Mesothelial cell of epicardium (in vitro differentiated cells): Measurements from ENCODE around the gene CAVIN2. TPM values are rescaled to one million over a fixed set of nuclear protein-coding genes. Genes with fewer than 3 reads are reported as not detected.

ENCODE experiments used
- DNase-seq, 2 experiments: peaks; one replicate each; pipeline ENCODE4 v3.0.0; 2021; ENCODE audit warnings: low spot score in 2 of 2; ENCODE audit not compliant: unreplicated experiment in 2 of 2
- H3K27ac Mint-ChIP-seq: 2 replicates; pipeline ENCODE4 v1.8.0; 2021; ENCODE audit warnings: mixed read lengths
- H3K27me3 Mint-ChIP-seq: 2 replicates; pipeline ENCODE4 v1.8.0; 2021; ENCODE audit warnings: low read depth, mixed read lengths
- H3K36me3 Mint-ChIP-seq: 2 replicates; pipeline ENCODE4 v1.8.0; 2021; ENCODE audit warnings: mixed read lengths
- H3K4me1 Mint-ChIP-seq: 2 replicates; pipeline ENCODE4 v1.8.0; 2021; ENCODE audit warnings: mixed read lengths
- H3K4me3 Mint-ChIP-seq: 2 replicates; pipeline ENCODE4 v1.8.0; 2021; ENCODE audit warnings: mild to moderate bottlenecking, moderate library complexity, mixed read lengths
- H3K9me3 Mint-ChIP-seq: 2 replicates; pipeline ENCODE4 v1.8.0; 2021; ENCODE audit warnings: mixed read lengths
- total RNA-seq: library from RNA; stranded (reverse); gene quantifications from 3 replicates; pipeline ENCODE4 v1.2.1, GENCODE V29; 2021
- TF ChIP-seq, protein P1 (sequence below): fragments of 200-600 bp; sonication (generic); IDR thresholded peaks from one replicate; pipeline ENCODE4 v1.5.0; 2021; ENCODE audit warnings: antibody characterized with exemption; ENCODE audit not compliant: unreplicated experiment

CAVIN2 gene
- total RNA-seq, 1 donor from 2014 or later = 0.96 TPM

DNA sequence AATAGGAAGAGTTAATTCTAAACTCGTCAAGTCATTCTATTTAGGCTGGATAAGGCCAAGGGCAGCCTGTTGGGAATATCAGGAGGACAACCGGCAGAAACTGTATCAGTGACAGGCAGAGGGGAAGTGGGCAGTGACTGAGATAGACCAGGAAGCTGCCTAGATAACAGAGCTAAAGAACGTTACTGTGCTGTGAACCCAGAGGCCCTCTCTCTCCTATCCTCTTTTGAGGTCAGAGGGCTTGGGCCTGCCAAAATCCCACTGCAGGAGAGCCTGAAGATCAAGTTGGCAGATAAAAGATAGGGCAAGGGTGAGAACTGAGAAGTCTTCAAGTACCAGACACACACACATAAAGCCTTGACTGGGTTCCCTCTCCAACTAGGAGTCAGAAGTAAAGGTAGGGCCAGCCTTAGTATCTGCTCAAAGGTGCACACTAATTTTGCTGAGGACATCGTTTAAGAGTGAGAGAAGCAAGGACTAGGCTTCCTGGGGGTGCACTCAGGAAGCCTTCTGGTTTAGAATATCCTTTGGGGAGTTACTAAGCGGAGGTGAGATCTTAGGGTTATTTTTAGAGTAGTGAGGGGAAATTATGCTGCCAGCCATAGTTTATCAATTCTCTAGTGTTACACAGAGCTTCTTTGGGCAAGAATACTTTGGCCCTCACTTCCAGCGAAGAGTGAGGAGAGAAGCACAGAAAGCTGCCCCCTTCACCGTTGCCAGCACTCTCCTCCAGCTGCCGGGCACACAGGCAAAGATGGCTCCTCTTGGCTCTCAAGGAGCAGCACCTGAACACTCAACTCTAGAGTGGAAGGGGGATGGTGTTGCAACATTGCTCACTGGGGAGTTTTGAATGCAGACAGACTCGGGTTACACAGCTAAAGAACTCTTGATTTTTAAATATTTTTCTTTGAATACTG lies 9.8 kb downstream of the CAVIN2 start:
- no peaks in the 10 kb centered on the region for H3K36me3 Mint-ChIP-seq
- no peaks in the 10 kb centered on the region for H3K27me3 Mint-ChIP-seq
- H3K27ac Mint-ChIP-seq = no peak overlapping the region

DNA sequence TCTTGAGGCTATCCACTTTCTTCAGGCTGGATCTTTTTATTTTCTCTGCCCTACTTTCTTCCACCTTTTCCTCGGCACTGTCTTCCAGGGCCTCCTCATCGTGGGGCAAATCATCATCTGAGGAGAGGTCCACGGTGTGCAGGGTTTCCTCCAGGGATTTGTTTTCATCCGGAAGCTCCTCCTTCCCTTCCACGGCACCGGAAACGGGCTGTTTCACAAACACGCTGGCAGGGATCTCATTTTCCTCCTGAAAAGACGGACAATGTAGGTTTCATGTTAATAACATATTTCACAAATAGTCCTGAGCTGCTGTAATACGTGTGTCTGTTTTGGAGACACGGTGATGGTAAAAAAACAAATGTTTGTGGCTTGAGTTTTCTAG lies 10.4 kb downstream of the CAVIN2 start:
- no peak overlapping the region for H3K27ac Mint-ChIP-seq
- H3K4me3 Mint-ChIP-seq = no peak overlapping the region

More for the DNA sequence above, 9.8 kb downstream of the CAVIN2 start:
- Mint-ChIP-seq H3K9me3 (no peaks in the 10 kb centered on the region), H3K4me1 (no peaks in the 10 kb centered on the region), H3K4me3 (no peak overlapping the region)
- no peak for DNase-seq
- TF ChIP-seq, protein P1, sequence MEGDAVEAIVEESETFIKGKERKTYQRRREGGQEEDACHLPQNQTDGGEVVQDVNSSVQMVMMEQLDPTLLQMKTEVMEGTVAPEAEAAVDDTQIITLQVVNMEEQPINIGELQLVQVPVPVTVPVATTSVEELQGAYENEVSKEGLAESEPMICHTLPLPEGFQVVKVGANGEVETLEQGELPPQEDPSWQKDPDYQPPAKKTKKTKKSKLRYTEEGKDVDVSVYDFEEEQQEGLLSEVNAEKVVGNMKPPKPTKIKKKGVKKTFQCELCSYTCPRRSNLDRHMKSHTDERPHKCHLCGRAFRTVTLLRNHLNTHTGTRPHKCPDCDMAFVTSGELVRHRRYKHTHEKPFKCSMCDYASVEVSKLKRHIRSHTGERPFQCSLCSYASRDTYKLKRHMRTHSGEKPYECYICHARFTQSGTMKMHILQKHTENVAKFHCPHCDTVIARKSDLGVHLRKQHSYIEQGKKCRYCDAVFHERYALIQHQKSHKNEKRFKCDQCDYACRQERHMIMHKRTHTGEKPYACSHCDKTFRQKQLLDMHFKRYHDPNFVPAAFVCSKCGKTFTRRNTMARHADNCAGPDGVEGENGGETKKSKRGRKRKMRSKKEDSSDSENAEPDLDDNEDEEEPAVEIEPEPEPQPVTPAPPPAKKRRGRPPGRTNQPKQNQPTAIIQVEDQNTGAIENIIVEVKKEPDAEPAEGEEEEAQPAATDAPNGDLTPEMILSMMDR = no peak

DNA sequence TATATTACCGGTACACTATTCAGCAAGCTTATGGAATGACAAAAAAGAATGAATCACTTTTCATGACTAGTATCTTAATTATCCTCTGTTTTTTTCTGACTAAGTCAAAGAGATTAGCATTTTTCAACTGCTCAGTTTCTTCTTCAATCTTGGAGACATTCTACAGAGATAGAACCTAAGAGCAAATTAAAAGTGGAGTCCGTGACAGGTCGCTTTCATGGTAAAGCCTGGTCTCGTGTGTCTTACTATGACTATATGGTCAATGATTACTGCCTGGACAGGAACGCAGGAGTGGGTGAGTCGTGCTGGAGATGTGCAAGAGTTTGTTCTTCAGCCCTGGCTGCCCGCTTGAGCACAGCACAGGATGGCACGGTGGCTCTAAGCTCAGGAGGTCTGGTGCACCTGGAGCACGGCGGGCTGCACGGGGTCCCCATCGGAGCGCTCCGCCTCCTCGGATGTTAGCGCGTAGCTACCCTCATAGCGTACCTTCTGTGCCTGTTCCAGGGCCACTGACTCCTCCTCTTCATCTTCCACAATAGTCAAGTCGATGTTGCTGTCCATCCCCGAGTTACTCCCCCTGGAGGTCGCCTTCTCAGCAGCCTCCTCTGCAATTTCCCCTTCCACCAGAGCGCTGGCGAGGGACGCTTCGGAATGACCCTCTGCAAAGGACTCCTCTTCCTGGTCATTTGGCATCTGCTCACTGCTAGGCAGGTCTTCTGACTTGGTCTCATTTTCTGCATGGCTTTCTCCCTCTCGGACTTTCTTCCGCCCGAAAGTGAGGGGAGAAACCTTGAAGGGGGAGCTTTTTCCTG lies 11.1 kb downstream of the CAVIN2 start:
- no peak for DNase-seq
- H3K4me1 Mint-ChIP-seq = peaks cover 5% of the 10 kb centered on the region
- no peaks in the 10 kb centered on the region for H3K36me3 Mint-ChIP-seq
- TF ChIP-seq, protein P1 = no peak
- H3K27ac Mint-ChIP-seq = no peak overlapping the region
- no peaks in the 10 kb centered on the region for H3K27me3 Mint-ChIP-seq
- no peaks in the 10 kb centered on the region for H3K9me3 Mint-ChIP-seq
- H3K4me3 Mint-ChIP-seq = no peak overlapping the region

More for the DNA sequence above, 10.4 kb downstream of the CAVIN2 start:
- Mint-ChIP-seq H3K9me3 (no peaks in the 10 kb centered on the region), H3K27me3 (no peaks in the 10 kb centered on the region), H3K36me3 (no peaks in the 10 kb centered on the region), H3K4me1 (peaks cover 4% of the 10 kb centered on the region)
- no peak for DNase-seq
- TF ChIP-seq, protein P1 = no peak

DNA sequence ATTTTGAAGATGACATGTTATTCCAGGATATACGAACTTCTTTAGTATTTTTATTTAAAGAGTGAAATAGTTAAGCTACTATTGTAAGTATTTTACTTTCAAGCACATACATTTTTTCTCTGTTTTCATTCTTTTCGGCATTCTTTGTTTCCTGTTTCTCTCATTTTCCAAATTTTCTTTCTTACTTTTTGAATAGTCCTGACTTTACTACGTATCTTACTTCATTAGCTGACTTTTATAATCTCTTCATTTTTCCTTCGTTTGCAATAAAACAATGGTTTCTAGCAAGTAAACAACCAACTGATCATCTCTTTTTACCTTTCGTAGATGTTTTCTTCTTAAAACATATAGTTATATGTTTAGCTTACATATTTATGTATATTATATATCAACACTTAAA lies 11.8 kb downstream of the CAVIN2 start:
- DNase-seq = no peak
- Mint-ChIP-seq H3K36me3 (no peaks in the 10 kb centered on the region), H3K4me3 (no peak overlapping the region), H3K27ac (no peak overlapping the region), H3K9me3 (no peaks in the 10 kb centered on the region), H3K27me3 (no peaks in the 10 kb centered on the region), H3K4me1 (peaks cover 5% of the 10 kb centered on the region)
- TF ChIP-seq, protein P1 = no peak

DNA sequence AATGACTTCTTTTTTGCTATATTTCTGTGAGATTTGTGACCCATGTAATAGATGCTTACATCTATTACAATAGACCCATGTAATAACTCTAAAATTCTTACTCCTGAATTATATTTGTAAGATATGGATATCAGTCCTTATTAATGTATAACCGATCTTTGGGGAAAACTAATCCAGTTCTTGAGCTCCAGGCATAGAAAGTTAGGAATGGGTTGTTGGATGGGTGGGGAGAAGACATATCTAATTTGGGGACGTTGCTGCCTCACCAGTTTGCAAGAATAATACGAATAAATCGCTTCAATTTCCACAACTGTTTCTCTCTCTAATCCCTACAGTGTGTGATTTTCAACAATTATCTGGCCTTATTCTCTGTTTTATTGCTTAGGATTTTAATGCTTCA lies 13.5 kb downstream of the CAVIN2 start:
- Mint-ChIP-seq H3K27me3 (no peaks in the 10 kb centered on the region), H3K4me3 (no peak overlapping the region)

More for the DNA sequence above, 13.5 kb downstream of the CAVIN2 start:
- H3K27ac Mint-ChIP-seq = no peak overlapping the region
- no peaks in the 10 kb centered on the region for H3K9me3 Mint-ChIP-seq
- H3K4me1 Mint-ChIP-seq = peaks cover 5% of the 10 kb centered on the region
- DNase-seq = no peak
- no peaks in the 10 kb centered on the region for H3K36me3 Mint-ChIP-seq
- TF ChIP-seq, protein P1 = no peak
